Measurements from ENCODE around the gene PTPRG. TPM values are rescaled to one million over a fixed set of nuclear protein-coding genes. Genes with fewer than 3 reads are reported as not detected.

The PTPRG gene
- polyA plus RNA-seq, 2 donors = 1.1 to 1.6 TPM

DNA sequence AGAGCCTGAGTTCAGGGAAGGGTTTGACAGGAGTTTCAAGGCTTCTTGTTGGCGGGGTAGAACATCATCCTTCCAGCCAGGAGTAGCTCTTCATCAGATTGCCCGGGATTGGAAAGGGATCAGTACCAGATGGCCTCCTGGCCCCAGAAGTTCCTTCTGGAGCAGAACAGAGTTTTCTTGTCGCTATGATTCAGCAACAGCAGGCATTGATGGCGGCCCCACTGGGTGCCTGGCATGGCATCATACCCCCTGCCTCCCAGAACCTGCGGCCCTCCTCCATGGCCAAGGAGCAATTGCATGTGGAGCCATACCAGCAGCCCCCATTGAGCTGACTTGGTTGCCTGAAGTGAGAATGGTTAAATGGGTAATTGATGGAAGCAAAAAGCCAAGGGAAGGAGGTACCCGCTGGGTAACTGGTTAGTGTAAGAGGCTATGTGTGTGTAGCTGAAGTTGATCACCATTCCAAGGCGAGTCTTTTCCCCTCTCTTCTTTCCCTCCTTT is 305.6 kb downstream of the PTPRG start:
- Histone ChIP-seq H3K36me3 (ENCODE audit: control insufficient read depth in 2 of 2, insufficient read depth in 2 of 2, low read length in 1 of 2) (no peaks in the 10 kb centered on the region), H3K9me3 (ENCODE audit: control insufficient read depth in 2 of 2, insufficient read depth in 1 of 2, low read depth in 1 of 2, low read length in 1 of 2) (no peaks in the 10 kb centered on the region), H3K27ac (ENCODE audit: low read depth in 2 of 2, low read length in 1 of 2) (no peak overlapping the region), H3K4me3 (ENCODE audit: low read depth in 1 of 2, low read length in 2 of 2) (no peak overlapping the region), H3K4me1 (ENCODE audit: control insufficient read depth in 2 of 2, insufficient read depth in 2 of 2, low read length in 1 of 2) (no peaks in the 10 kb centered on the region), H3K27me3 (ENCODE audit: control insufficient read depth in 1 of 2, insufficient read depth in 2 of 2, low read length in 2 of 2) (no peaks in the 10 kb centered on the region)
- WGBS, 2 donors = 93 to 95% methylated on average over 7 of the region's 7 CpGs

DNA sequence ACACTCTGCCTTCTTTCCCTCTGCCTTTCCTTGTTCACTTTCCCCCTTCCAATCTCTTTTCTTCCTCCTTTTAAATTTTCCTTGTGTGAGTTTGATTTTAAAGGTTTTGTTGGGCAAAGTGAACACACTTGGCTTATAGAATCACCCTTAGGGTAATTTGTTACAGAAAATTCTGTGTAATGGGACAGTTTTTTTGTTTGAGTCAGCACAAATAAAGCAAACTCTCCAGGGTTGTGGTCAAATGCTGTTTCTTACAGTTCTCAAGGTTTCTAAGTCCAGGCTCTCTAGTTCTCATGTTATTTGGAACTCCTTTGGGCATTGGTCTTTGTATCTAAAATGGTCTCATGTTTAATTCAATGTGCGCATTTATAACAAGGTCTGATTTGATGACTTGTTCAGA is 307.1 kb downstream of the PTPRG start:
- 91 to 93% methylated on average over 1 of the region's 1 CpG for WGBS, 2 donors
- Histone ChIP-seq H3K4me3 (ENCODE audit: low read depth in 1 of 2, low read length in 2 of 2) (no peak overlapping the region), H3K4me1 (ENCODE audit: control insufficient read depth in 2 of 2, insufficient read depth in 2 of 2, low read length in 1 of 2) (no peaks in the 10 kb centered on the region), H3K36me3 (ENCODE audit: control insufficient read depth in 2 of 2, insufficient read depth in 2 of 2, low read length in 1 of 2) (no peaks in the 10 kb centered on the region), H3K27me3 (ENCODE audit: control insufficient read depth in 1 of 2, insufficient read depth in 2 of 2, low read length in 2 of 2) (no peaks in the 10 kb centered on the region), H3K9me3 (ENCODE audit: control insufficient read depth in 2 of 2, insufficient read depth in 1 of 2, low read depth in 1 of 2, low read length in 1 of 2) (no peaks in the 10 kb centered on the region), H3K27ac (ENCODE audit: low read depth in 2 of 2, low read length in 1 of 2) (no peak overlapping the region)

DNA sequence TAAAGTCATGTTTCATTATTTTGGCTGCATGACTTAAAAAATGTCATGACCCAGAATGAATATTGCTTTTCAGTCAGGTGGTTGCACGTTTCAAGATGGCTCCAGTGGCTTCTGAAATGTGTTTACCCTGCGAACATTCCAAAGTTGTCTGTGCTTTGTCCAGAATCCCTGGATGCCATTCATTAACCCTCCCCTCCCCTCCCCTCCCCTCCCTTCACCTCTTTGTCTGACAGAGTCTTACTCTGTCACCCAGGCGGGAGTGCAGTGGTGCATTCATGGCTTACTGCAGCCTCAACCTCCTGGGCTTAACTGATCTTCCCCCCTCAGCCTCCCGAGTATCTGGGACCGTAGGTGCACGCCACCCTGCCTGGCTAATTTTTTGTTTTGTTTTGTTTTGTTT is 308.0 kb downstream of the PTPRG start:
- Histone ChIP-seq H3K27ac (ENCODE audit: low read depth in 2 of 2, low read length in 1 of 2) (no peak overlapping the region), H3K9me3 (ENCODE audit: control insufficient read depth in 2 of 2, insufficient read depth in 1 of 2, low read depth in 1 of 2, low read length in 1 of 2) (no peaks in the 10 kb centered on the region), H3K4me1 (ENCODE audit: control insufficient read depth in 2 of 2, insufficient read depth in 2 of 2, low read length in 1 of 2) (no peaks in the 10 kb centered on the region), H3K36me3 (ENCODE audit: control insufficient read depth in 2 of 2, insufficient read depth in 2 of 2, low read length in 1 of 2) (no peaks in the 10 kb centered on the region), H3K27me3 (ENCODE audit: control insufficient read depth in 1 of 2, insufficient read depth in 2 of 2, low read length in 2 of 2) (no peaks in the 10 kb centered on the region), H3K4me3 (ENCODE audit: low read depth in 1 of 2, low read length in 2 of 2) (no peak overlapping the region)
- WGBS, 2 donors = 81 to 83% methylated on average over 6 of the region's 6 CpGs

DNA sequence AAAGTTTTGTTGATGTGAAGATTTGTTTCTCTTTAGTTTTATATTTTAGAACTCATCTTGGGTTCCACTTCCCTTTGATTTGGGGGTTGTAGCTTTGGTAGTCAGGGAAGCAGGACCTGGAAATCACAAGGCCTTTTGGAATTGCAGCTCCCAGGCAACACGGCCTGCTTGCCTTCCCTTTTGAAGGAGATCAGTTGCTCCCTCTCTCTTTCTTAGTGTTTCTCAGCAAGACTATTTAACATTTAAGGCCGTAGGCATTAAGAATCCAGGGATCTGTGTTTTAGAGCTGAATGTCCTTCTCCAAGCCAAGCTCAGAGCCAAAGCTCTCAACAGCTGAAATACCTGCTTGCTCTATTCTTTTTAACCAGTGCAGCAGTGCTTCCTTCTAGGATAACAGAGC is 310.3 kb downstream of the PTPRG start:
- H3K4me1 ChIP-seq (ENCODE audit: control insufficient read depth in 2 of 2, insufficient read depth in 2 of 2, low read length in 1 of 2) = no peaks in the 10 kb centered on the region
- H3K36me3 ChIP-seq (ENCODE audit: control insufficient read depth in 2 of 2, insufficient read depth in 2 of 2, low read length in 1 of 2) = no peaks in the 10 kb centered on the region
- no peak overlapping the region for H3K27ac ChIP-seq (ENCODE audit: low read depth in 2 of 2, low read length in 1 of 2)
- no peaks in the 10 kb centered on the region for H3K27me3 ChIP-seq (ENCODE audit: control insufficient read depth in 1 of 2, insufficient read depth in 2 of 2, low read length in 2 of 2)
- whole genome bisulfite sequencing, 2 donors = 81 to 90% methylated on average over 2 of the region's 2 CpGs
- no peaks in the 10 kb centered on the region for H3K9me3 ChIP-seq (ENCODE audit: control insufficient read depth in 2 of 2, insufficient read depth in 1 of 2, low read depth in 1 of 2, low read length in 1 of 2)
- H3K4me3 ChIP-seq (ENCODE audit: low read depth in 1 of 2, low read length in 2 of 2) = no peak overlapping the region

DNA sequence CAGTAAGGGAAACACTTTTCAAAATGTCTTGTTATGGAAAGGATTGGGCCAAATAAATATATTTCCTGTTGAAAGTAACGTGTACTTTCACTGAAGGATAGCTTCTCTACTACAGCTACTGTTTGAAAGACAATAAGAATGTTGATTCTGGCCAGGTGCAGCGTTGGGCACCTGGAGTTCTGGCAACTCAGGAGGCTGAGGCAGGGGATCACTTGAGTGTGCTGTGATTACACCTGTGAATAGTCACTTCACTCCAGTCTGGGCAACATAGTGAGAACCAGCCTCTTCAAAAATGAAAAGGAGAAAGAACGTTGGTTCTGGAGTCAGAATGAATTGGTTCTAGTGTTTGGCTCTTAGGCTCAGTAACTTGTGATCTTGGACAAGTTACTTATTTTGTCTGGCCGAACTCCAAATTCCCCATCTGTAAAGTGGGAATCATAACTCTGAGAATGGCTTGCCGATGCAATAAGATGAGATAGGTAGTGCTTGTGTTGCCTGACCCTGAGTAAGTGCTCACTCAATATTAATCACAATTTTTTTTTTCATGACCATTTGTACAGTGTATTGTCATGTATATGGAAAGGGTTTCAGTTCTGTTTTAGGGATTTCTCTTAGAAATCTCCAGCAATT is 310.8 kb downstream of the PTPRG start:
- H3K27me3 ChIP-seq (ENCODE audit: control insufficient read depth in 1 of 2, insufficient read depth in 2 of 2, low read length in 2 of 2) = no peaks in the 10 kb centered on the region
- H3K9me3 ChIP-seq (ENCODE audit: control insufficient read depth in 2 of 2, insufficient read depth in 1 of 2, low read depth in 1 of 2, low read length in 1 of 2) = no peaks in the 10 kb centered on the region
- whole genome bisulfite sequencing, 2 donors = 77 to 78% methylated on average over 5 of the region's 5 CpGs
- no peak overlapping the region for H3K27ac ChIP-seq (ENCODE audit: low read depth in 2 of 2, low read length in 1 of 2)
- H3K4me1 ChIP-seq (ENCODE audit: control insufficient read depth in 2 of 2, insufficient read depth in 2 of 2, low read length in 1 of 2) = no peaks in the 10 kb centered on the region
- H3K4me3 ChIP-seq (ENCODE audit: low read depth in 1 of 2, low read length in 2 of 2) = no peak overlapping the region
- H3K36me3 ChIP-seq (ENCODE audit: control insufficient read depth in 2 of 2, insufficient read depth in 2 of 2, low read length in 1 of 2) = no peaks in the 10 kb centered on the region

DNA sequence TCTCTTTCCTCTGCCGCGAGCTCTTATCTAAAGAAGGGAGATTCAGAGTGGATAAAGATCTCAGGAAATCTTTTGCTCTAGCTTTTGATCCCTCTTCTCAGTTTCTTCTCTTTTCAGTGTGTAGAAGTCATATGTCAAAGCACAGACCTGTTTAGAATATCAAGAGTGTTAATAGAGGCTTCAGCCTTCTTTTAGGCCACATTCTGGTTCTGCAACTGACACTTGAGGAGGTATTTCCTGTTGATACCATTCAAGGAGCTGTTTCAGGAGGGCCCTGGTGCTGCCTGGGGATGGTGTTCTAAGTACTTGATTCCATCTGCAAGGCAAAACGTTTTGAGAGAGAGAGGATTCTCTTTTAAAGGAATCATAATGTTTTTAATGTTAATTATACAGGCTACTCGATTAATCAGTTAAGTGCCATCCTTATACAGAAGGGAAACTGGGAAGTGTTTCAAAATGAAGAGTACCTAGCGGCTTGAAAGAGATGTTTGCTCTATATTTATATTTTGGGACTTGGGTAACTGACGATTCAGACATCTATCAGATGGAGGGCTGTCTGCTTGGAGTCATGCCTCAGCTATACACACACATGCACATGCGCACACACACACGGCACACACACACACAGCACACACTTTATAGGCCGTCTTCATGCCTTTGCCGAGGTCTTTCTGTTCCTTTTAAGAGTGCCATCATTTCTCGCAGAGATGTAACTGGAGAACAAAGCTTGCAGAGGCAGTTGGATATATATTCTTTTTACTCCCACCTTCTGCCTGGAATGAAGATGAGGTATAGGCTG is 313.9 kb downstream of the PTPRG start:
- H3K9me3 ChIP-seq (ENCODE audit: control insufficient read depth in 2 of 2, insufficient read depth in 1 of 2, low read depth in 1 of 2, low read length in 1 of 2) = no peaks in the 10 kb centered on the region
- no peaks in the 10 kb centered on the region for H3K36me3 ChIP-seq (ENCODE audit: control insufficient read depth in 2 of 2, insufficient read depth in 2 of 2, low read length in 1 of 2)
- 84 to 86% methylated on average over 11 of the region's 11 CpGs for WGBS, 2 donors
- H3K27ac ChIP-seq (ENCODE audit: low read depth in 2 of 2, low read length in 1 of 2) = no peak overlapping the region
- H3K27me3 ChIP-seq (ENCODE audit: control insufficient read depth in 1 of 2, insufficient read depth in 2 of 2, low read length in 2 of 2) = no peaks in the 10 kb centered on the region
- no peaks in the 10 kb centered on the region for H3K4me1 ChIP-seq (ENCODE audit: control insufficient read depth in 2 of 2, insufficient read depth in 2 of 2, low read length in 1 of 2)
- no peak overlapping the region for H3K4me3 ChIP-seq (ENCODE audit: low read depth in 1 of 2, low read length in 2 of 2)

DNA sequence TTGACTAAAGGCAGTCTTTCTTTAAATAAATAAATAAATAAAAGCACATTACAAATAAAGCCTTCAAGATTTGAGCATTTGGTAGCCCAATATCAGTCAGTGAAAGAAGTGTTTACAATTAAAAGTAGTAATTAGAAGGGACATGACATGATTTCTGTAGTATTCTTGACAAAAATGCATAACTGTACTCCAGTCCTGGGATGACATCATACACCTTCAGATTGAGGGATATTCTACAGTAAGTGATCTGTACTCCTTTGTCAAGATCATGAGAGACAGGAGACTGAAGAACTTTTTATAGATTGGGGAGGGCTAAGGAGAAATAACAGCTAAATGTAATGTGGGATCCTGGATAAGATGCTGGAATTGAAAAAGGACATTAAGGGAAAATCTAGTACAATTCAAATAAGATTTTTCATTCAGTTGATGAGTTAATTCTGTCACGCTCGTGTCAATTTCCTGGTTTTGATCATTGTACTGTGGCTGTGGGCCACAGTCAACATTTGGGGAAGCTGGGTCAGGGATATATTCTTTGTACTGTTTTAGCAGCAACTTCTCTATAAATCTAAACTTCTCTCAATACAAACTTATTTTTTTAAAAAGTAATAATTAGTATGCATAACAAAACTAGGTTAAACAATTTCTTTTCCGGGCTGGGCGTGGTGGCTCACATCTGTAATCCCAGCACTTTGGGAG is 314.8 kb downstream of the PTPRG start:
- Histone ChIP-seq H3K27ac (ENCODE audit: low read depth in 2 of 2, low read length in 1 of 2) (no peak overlapping the region), H3K36me3 (ENCODE audit: control insufficient read depth in 2 of 2, insufficient read depth in 2 of 2, low read length in 1 of 2) (no peaks in the 10 kb centered on the region), H3K27me3 (ENCODE audit: control insufficient read depth in 1 of 2, insufficient read depth in 2 of 2, low read length in 2 of 2) (no peaks in the 10 kb centered on the region), H3K9me3 (ENCODE audit: control insufficient read depth in 2 of 2, insufficient read depth in 1 of 2, low read depth in 1 of 2, low read length in 1 of 2) (no peaks in the 10 kb centered on the region), H3K4me3 (ENCODE audit: low read depth in 1 of 2, low read length in 2 of 2) (no peak overlapping the region), H3K4me1 (ENCODE audit: control insufficient read depth in 2 of 2, insufficient read depth in 2 of 2, low read length in 1 of 2) (no peaks in the 10 kb centered on the region)
- 88 to 93% methylated on average over 4 of the region's 4 CpGs for WGBS, 2 donors

DNA sequence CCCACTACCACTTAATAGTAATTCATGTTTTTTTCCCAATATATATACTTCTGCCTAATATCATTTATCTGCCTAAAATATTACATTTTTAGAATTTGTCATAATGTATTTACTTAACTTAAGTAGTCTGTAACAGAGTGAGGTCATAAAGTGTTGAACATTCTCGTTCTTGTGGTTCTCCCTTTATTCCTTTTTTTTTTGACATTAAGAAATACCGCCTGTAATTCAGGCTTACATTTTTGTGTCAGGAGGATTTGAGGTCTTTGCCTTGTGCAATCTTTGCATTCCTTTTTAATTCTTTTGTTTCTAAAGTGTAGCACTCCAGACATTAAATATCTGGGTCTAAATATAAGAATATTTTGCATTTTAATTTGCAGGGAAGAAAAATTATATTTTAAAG is 315.4 kb downstream of the PTPRG start:
- Histone ChIP-seq H3K36me3 (ENCODE audit: control insufficient read depth in 2 of 2, insufficient read depth in 2 of 2, low read length in 1 of 2) (no peaks in the 10 kb centered on the region), H3K27me3 (ENCODE audit: control insufficient read depth in 1 of 2, insufficient read depth in 2 of 2, low read length in 2 of 2) (no peaks in the 10 kb centered on the region), H3K27ac (ENCODE audit: low read depth in 2 of 2, low read length in 1 of 2) (no peak overlapping the region), H3K9me3 (ENCODE audit: control insufficient read depth in 2 of 2, insufficient read depth in 1 of 2, low read depth in 1 of 2, low read length in 1 of 2) (no peaks in the 10 kb centered on the region), H3K4me3 (ENCODE audit: low read depth in 1 of 2, low read length in 2 of 2) (no peak overlapping the region), H3K4me1 (ENCODE audit: control insufficient read depth in 2 of 2, insufficient read depth in 2 of 2, low read length in 1 of 2) (no peaks in the 10 kb centered on the region)
- 51 to 66% methylated on average over 2 of the region's 2 CpGs for WGBS, 2 donors

DNA sequence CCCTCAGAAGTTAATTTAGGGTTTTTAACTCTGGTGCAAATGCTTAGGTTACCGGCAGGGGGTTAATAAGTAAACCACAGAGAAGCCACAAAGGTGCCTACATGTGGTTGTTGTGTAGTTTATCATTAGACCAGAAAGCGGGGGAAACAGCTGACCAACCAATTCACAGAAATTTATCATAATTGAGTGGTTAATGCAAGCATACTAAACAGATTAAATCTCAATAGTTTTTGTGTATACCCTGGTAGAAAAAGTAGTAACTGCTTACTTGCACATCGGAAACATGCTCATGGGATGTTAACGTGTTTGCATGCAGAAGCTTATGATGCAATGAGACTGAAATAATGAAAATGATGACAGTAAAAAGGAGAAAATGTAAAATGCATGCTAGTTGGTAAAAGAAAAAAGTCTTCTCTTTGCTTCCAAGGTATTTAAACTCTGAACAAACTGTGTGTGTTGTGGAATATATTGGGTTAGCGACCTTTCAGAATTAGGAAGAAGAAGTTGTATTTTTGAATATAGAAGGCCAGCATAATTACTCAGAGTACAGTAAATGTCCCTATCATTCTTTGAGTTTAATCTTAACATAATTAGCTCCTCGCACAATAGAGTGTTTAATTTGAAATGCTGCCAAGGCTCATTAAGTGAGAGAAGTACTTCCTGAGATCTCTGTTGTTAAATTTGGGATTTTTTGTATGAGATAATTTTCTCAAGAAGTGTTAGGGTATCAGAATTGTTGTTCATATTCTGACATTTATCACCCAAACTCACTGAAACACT is 316.2 kb downstream of the PTPRG start:
- no peaks in the 10 kb centered on the region for H3K36me3 ChIP-seq (ENCODE audit: control insufficient read depth in 2 of 2, insufficient read depth in 2 of 2, low read length in 1 of 2)
- WGBS, 2 donors = 53 to 62% methylated on average over 6 of the region's 6 CpGs
- H3K27me3 ChIP-seq (ENCODE audit: control insufficient read depth in 1 of 2, insufficient read depth in 2 of 2, low read length in 2 of 2) = no peaks in the 10 kb centered on the region
- H3K9me3 ChIP-seq (ENCODE audit: control insufficient read depth in 2 of 2, insufficient read depth in 1 of 2, low read depth in 1 of 2, low read length in 1 of 2) = no peaks in the 10 kb centered on the region
- no peak overlapping the region for H3K4me3 ChIP-seq (ENCODE audit: low read depth in 1 of 2, low read length in 2 of 2)
- H3K27ac ChIP-seq (ENCODE audit: low read depth in 2 of 2, low read length in 1 of 2) = no peak overlapping the region
- H3K4me1 ChIP-seq (ENCODE audit: control insufficient read depth in 2 of 2, insufficient read depth in 2 of 2, low read length in 1 of 2) = no peaks in the 10 kb centered on the region
